Uterus (tissue), 2 donors: ENCODE measurements around the gene LRRC8C.

Experiments used
- POLR2A ChIP-seq, 2 donors: fragments of 450-650 bp; IDR thresholded peaks; one replicate each; pipeline ENCODE4 v1.6.1; 2016; ENCODE audit warnings: antibody characterized with exemption in 2 of 2, mild to moderate bottlenecking in 1 of 2, moderate library complexity in 1 of 2
- TF ChIP-seq, protein P1 (sequence below), 4 experiments: fragments of 200-600 bp in 2 of 4; fragments of 450-650 bp in 2 of 4; sonication (generic) in 2 of 4; IDR thresholded peaks; one replicate each; pipeline ENCODE4 v1.5.1; 2016 to 2019; ENCODE audit warnings: antibody characterized with exemption in 4 of 4, mild to moderate bottlenecking in 2 of 4, moderate library complexity in 1 of 4

DNA sequence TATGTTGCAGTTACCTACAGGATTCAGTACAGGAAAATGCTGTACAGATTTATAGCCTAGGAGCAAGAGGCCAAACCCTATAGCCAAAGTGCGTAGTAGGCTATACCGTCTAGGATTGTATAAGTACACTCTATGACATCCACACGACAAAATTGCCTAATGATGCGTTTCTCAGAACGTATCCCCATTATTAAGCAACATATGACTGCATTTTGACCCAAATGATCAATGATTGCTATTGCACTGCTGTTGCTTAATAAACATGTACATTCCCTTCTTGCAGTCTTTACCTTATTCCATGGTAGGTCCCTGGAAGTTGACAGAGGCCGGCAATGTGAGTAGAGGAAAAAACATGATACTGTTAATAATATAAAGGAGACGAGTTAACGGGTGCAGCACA is 33.0 kb downstream of the LRRC8C start:
- TF ChIP-seq, protein P1, sequence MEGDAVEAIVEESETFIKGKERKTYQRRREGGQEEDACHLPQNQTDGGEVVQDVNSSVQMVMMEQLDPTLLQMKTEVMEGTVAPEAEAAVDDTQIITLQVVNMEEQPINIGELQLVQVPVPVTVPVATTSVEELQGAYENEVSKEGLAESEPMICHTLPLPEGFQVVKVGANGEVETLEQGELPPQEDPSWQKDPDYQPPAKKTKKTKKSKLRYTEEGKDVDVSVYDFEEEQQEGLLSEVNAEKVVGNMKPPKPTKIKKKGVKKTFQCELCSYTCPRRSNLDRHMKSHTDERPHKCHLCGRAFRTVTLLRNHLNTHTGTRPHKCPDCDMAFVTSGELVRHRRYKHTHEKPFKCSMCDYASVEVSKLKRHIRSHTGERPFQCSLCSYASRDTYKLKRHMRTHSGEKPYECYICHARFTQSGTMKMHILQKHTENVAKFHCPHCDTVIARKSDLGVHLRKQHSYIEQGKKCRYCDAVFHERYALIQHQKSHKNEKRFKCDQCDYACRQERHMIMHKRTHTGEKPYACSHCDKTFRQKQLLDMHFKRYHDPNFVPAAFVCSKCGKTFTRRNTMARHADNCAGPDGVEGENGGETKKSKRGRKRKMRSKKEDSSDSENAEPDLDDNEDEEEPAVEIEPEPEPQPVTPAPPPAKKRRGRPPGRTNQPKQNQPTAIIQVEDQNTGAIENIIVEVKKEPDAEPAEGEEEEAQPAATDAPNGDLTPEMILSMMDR (IDR thresholded peaks at IDR 0.05), result no peak
- TF ChIP-seq POLR2A (IDR thresholded peaks at IDR 0.05), result no peak
